ENCODE results near the gene GALNT11.

Gene GALNT11

DNA sequence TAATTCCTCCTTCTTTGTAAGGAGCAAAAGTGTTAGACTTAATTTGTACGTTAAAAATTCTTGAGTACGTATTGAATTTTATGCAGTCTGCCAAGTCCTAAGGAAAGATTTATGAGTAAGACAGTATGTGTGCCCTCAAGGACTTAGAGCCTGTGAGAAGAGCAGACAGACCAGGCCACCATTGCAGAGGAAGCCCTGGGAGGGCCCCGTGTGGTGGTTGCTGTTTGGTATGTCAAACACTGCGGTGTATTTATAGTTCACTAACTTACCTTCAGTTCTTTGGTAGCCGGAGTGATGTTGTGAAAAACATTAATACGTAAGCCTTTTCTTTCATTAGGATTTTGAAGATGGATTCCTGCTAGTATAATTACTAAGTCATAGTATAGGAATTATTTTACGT is 82.9 kb downstream of the GALNT11 start:
- TF ChIP-seq, protein P1, sequence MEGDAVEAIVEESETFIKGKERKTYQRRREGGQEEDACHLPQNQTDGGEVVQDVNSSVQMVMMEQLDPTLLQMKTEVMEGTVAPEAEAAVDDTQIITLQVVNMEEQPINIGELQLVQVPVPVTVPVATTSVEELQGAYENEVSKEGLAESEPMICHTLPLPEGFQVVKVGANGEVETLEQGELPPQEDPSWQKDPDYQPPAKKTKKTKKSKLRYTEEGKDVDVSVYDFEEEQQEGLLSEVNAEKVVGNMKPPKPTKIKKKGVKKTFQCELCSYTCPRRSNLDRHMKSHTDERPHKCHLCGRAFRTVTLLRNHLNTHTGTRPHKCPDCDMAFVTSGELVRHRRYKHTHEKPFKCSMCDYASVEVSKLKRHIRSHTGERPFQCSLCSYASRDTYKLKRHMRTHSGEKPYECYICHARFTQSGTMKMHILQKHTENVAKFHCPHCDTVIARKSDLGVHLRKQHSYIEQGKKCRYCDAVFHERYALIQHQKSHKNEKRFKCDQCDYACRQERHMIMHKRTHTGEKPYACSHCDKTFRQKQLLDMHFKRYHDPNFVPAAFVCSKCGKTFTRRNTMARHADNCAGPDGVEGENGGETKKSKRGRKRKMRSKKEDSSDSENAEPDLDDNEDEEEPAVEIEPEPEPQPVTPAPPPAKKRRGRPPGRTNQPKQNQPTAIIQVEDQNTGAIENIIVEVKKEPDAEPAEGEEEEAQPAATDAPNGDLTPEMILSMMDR (IDR thresholded peaks at IDR 0.05; ENCODE audit: borderline replicate concordance, insufficient read depth, low read depth, low read length) = no peak
- no peak overlapping the region for H3K4me3 ChIP-seq (ENCODE audit: low read depth, low read length)

DNA sequence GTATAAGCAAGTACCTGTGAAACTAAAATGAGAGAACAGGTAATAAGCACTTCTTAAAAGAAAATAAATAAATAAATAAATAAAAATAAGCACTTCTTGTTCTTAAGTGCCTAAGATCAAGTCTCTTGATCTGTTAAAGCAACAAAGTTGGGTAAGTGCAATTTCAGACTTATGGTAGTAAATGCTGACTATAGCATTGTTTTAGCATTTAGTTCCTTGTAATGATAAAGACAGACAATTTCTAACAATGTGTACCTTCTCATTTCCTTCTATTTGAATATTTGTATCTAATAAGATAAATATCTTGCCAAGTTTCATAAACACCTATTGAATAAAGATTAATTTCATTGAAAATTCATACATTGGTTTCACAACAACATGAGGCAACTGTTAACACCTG is 87.4 kb downstream of the GALNT11 start:
- no peak overlapping the region for H3K4me3 ChIP-seq (ENCODE audit: low read depth, low read length)
- TF ChIP-seq, protein P1 (IDR thresholded peaks at IDR 0.05; ENCODE audit: borderline replicate concordance, insufficient read depth, low read depth, low read length) = no peak

DNA sequence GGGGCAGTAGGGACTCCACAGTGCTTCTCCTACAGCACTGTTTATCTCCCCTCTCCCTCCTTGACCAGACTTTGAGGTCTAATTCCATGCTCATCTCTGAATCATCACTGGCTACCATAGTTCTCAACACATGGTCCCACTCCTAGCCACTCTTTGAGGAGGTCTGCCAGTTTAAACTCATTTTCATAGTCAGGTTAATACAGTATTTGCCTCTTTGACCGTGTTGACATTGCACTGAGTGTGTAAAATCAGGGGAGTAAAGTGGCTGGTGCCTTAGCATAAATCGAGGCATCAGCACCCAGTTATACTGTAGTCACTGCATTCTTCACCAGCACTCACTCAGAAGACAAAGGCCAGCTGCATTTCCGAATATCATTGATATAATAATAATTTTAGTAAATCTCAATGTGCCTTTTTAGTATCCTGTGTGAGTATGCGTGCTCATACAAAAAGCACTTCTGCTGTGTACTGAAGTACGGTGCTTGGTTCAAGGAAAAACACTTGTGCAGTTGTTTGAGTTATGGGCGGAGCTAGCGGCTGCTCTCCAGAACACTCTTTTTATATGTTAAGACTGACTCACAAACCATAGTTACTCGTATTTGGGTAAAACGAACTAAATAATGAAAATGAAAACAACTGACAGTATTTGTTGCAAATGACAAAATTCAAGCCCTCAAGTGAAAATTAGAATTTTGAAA is 89.7 kb downstream of the GALNT11 start:
- H3K4me3 ChIP-seq (ENCODE audit: low read depth, low read length) = no peak overlapping the region
- TF ChIP-seq, protein P1 (IDR thresholded peaks at IDR 0.05; ENCODE audit: borderline replicate concordance, insufficient read depth, low read depth, low read length) = no peak

DNA sequence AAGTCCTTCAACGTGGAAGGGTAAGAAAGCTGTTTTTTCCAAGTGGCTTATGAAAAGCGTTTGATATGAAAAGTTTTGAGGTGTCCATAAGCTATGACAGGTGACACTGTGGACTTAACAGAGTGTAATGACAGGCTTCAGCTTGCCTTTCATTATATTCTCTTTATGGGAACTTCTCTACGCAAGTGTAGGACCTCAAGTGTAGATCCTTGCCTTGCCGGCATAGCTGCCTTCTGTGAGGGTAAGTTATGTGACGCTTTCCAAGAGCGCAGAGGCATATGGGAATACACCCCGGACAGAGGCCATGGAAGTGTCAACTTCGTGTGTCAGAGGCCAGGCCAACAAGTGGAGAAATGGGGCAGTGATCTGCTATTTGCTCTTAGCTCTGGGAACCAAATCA is 91.9 kb downstream of the GALNT11 start:
- H3K4me3 ChIP-seq (ENCODE audit: low read depth, low read length) = no peak overlapping the region
- TF ChIP-seq, protein P1 (IDR thresholded peaks at IDR 0.05; ENCODE audit: borderline replicate concordance, insufficient read depth, low read depth, low read length) = no peak

DNA sequence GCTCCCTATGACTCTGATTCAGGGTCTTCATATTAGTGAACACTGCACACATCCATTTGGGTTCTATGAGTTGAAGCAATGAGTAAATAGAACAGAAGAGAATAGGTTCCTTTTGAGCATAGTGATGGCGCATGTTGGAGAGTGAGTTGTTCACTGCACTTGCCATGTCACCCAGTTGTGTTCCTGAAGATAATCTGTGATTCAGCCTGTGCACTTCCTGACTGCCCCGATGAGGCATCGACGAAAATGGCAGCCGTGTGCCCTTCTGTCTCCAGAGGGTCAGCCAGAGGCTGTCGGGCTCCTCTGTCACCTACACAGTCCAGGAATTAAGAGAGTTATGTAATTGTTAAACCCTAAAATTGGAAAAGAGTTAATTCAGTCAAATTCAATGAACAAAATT is 94.7 kb downstream of the GALNT11 start:
- H3K4me3 ChIP-seq (ENCODE audit: low read depth, low read length) = no peak overlapping the region
- TF ChIP-seq, protein P1 (IDR thresholded peaks at IDR 0.05; ENCODE audit: borderline replicate concordance, insufficient read depth, low read depth, low read length) = no peak

DNA sequence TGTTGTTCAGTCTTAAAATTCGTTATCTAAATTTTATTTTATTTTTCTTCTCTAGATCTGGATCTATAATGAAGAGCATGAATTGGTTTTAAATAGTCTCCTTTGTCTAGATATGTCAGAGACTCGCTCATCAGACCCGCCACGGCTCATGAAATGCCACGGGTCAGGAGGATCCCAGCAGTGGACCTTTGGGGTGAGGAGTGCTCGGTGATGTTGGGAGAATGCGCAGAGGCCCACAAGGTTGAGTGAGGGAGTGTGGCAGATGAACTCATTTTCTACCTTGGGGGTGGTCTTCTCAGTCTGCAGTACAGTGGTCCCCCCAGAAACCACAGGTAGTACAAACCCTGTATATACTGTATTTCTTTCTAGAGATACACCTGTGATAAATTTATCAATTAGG is 95.3 kb downstream of the GALNT11 start:
- TF ChIP-seq, protein P1 (IDR thresholded peaks at IDR 0.05; ENCODE audit: borderline replicate concordance, insufficient read depth, low read depth, low read length) = no peak

DNA sequence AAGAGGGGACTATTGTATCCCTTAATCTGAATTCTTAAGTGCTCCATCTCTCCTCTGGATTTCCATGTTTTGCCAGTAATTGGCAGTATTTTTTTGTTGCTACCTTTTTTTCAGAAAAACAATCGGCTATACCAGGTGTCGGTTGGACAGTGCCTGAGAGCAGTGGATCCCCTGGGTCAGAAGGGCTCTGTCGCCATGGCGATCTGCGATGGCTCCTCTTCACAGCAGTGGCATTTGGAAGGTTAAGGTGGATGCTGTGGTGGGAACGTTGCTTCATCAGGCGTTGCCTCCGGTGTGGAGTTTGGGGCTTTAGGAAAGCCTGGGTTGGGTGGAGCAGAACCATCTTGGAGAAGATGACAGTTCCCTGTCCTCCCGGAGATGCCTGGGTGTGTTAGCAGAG is 96.0 kb downstream of the GALNT11 start:
- no peak overlapping the region for H3K4me3 ChIP-seq (ENCODE audit: low read depth, low read length)
- TF ChIP-seq, protein P1 (IDR thresholded peaks at IDR 0.05; ENCODE audit: borderline replicate concordance, insufficient read depth, low read depth, low read length) = no peak

More for the DNA sequence above, 95.3 kb downstream of the GALNT11 start:
- H3K4me3 ChIP-seq (ENCODE audit: low read depth, low read length) = no peak overlapping the region
